HG03342 (cell line): ENCODE measurements around the gene POLD4.

Experiments
- ATAC-seq: cut with Tn5 transposase; IDR thresholded peaks from one replicate; pipeline ENCODE4 v1.9.1; 2021; ENCODE audit warnings: mild to moderate bottlenecking, moderate library complexity; ENCODE audit not compliant: unreplicated experiment

POLD4 gene

GRCh38 chr11:67389477-67389876 is 36.1 kb upstream of the POLD4 start:
- ATAC-seq = no peak

GRCh38 chr11:67387518-67387917 is 34.2 kb upstream of the POLD4 start:
- ATAC-seq = no peak

- ATAC-seq = no peak
Measured at GRCh38 chr11:67387069-67387468, 33.7 kb upstream of the POLD4 start.

GRCh38 chr11:67384851-67385366 is 31.6 kb upstream of the POLD4 start:
- no peak for ATAC-seq

GRCh38 chr11:67382276-67383136 is 29.2 kb upstream of the POLD4 start:
- no peak for ATAC-seq

- ATAC-seq = no peak
Measured at GRCh38 chr11:67381244-67381972, 28.1 kb upstream of the POLD4 start.

- ATAC-seq = no peak
Measured at GRCh38 chr11:67379061-67380058, 26.0 kb upstream of the POLD4 start.

- no peak for ATAC-seq
Measured at GRCh38 chr11:67378544-67378943, 25.2 kb upstream of the POLD4 start.

GRCh38 chr11:67376873-67377808 is 23.8 kb upstream of the POLD4 start:
- ATAC-seq = no peak

- ATAC-seq = no peak
Measured at GRCh38 chr11:67376063-67376820, 22.9 kb upstream of the POLD4 start.

- ATAC-seq = no peak
Measured at GRCh38 chr11:67375320-67376055, 22.1 kb upstream of the POLD4 start.

- no peak for ATAC-seq
Measured at GRCh38 chr11:67374571-67375281, 21.4 kb upstream of the POLD4 start.

GRCh38 chr11:67373648-67374570 is 20.6 kb upstream of the POLD4 start:
- no peak for ATAC-seq

GRCh38 chr11:67372993-67373647 is 19.8 kb upstream of the POLD4 start, which contains the start of gene CLCF1:
Gene CLCF1, minus strand, starts transcription at chr11:67373598. Its CDS starts 59 bp downstream, at chr11:67373539.
- ATAC-seq = no peak

GRCh38 chr11:67372321-67372992 is 19.1 kb upstream of the POLD4 start:
- ATAC-seq = no peak
